Skin epidermis (tissue), 12 donors: ENCODE measurements around the gene IRX3.

Experiments
- H3K27ac ChIP-seq, 21 experiments: fragments of 200-600 bp; sonication (generic) in 11 of 21; one replicate each; pipeline ENCODE4 v1.5.0; 2020; ENCODE audit warnings: mild to moderate bottlenecking in 3 of 21, inconsistent platforms in 2 of 21, moderate library complexity in 2 of 21
- H3K4me3 ChIP-seq, 7 experiments: fragments of 200-600 bp; sonication (generic) in 2 of 7; one replicate each; pipeline ENCODE4 v1.5.0; 2020; ENCODE audit warnings: inconsistent platforms in 2 of 7, mild to moderate bottlenecking in 2 of 7, moderate library complexity in 1 of 7

Gene IRX3

DNA sequence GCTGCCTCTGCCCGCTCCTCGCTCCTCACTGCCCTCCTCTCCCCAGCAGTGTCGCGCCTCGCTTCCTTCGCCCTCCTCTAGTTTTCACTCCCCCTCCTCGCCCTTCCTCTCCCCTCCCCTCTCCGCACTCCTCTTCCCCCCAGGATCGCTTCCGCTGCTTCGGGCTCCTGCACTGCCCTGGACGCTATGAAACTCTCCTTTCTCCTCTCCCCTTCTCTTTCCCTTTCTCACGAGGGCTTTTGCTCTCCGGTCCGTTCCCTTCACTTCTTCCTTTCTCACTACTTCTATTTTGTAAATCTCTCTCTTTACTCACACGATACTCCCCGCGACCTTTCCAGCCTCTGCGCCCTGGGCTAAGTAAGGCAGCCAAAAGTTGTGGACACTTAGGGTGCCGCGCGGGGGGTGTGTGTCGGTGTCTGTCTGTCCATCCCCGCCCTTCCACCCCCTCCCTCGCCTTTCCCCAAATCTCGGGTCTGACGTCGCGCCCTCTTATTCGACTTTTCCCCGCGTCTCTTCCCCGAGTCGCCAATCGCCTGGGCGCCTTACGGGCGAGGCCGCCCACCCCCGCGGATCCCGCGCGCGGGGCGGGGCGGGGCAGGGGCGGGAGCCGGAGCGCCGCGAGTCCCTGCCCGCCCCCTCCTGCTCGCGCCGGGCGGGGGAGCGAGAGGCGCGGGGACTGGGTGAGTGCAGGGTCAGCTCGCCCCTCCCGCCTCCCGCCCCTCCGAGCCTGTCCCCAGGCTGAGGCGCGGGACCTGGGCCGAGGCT is at the start of gene IRX3:
IRX3 (minus strand) TSS at position 422 of the 765 bp plus-strand sequence. CDS start 737 bp downstream, outside the sequence.
- Histone ChIP-seq H3K4me3 (peak within 1 kb of the TSS; percentile 53 to 78 (median 62)), H3K27ac (peak within 1 kb of the TSS; percentile 76 to 97 (median 91))

DNA sequence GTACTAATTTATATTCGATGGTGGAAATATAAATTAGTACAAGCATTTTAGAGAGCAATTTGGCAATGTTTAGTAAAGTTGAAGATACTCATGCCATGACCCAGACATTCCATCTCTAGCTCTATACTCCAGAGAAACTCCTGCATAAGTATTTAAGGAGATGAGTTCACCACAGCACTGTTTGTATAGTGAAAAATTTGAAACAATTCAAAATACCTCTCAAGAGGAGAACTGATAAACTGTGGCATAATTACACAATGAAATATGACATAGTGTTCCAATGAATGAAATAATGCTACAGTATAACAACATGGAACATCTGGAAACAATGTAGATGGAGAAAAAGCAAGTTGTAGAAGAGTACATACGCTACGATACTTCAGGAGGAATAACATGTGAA is 48.6 kb upstream of the IRX3 start:
- H3K27ac ChIP-seq = no peak overlapping the region
- H3K4me3 ChIP-seq = no peak overlapping the region

DNA sequence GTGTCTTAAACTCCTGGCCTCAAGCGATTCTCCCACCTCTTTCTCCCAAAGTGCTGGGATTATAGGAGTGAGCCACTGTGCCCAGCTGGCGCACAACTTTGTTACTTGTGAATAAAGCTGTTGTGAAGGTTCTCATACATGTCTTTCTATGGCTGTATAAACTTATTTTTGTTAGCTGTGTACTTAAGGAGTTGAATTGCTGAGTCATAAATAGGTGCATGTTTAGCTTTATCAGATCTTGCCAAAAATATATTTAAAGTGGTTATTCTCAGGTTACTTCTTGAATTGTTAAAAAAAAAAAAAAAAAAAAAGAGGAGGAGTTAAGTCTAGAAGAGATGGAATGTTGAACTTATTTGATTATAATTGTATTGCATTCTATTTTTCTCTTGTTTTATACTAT is 47.6 kb upstream of the IRX3 start:
- H3K27ac ChIP-seq = no peak overlapping the region

DNA sequence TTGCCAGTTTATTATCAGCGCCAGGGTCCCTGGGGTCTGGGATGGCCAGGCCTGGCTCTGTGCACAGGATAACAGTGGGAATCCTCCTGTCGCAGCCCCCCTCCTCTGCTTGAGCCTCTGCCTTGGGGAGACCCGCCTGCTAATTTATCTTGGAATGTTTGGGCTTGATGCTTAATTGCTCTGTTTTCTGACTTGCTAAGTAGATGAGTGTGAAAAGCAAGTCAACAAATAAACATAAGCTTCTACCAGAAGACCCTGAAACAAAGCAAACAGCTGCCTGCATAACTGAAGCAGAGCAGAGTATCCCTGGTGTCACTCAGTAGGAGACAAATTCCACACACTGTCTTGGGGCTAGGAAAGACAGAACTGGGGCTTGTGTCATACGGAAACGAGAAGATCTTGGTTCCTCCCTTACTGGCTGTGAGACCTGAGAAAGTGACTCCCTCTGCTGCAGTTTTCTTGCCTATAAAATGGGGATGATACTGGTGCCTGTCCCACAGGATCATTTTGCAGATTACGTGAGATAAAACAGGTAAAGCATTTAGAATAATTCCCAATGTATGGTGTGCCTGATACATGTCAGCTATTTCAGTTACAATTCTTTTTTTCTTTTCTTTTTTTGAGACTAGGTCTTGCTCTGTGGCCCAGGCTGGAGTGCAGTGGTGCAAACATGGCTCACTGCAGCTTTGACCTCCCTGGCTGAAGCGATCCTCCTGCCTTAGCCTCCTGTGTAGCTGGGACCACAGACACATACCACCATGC is 44.8 kb upstream of the IRX3 start:
- H3K4me3 ChIP-seq = no peak overlapping the region
- no peak overlapping the region for H3K27ac ChIP-seq

More for the DNA sequence above, 47.6 kb upstream of the IRX3 start:
- no peak overlapping the region for H3K4me3 ChIP-seq

DNA sequence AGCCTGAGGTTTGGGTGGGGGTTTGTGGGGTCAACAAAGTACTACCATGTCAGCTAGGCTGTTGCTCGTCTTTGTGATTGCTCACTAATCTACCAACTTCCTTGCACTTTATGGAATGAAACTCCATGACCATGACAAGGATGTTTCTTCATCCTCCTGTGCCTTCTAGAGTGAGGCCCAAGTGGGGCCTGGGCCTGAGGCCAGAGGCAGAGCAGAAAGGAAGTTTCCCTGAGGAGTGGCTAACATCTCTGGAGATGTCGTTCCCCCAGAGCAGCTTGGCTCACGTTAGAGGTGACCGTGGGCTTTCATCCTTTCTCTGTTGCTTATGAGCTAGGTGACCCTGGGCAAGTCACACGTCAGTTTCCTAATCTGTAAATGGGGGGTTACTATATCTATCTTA is 41.0 kb upstream of the IRX3 start:
- Histone ChIP-seq H3K4me3 (no peak overlapping the region), H3K27ac (no peak overlapping the region)

DNA sequence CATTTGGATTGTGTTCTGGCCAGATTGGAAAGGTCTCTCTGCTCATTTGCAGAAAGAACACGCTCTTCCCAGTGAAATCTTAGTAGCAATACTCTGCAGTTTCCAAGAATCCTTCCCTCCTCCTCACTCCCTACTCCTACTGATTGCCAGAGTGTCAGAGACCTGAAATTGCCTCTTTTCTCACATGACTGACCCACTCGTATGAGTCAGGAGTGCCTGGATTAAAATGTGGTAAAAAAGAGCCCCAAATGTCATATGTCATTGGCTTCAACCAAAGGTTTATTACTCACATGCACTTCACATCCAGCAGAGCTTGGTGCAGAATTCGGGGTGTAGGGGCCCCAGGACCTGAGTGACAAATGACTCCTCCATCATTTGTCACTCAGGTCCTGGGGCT is 39.7 kb upstream of the IRX3 start:
- no peak overlapping the region for H3K4me3 ChIP-seq
- no peak overlapping the region for H3K27ac ChIP-seq

DNA sequence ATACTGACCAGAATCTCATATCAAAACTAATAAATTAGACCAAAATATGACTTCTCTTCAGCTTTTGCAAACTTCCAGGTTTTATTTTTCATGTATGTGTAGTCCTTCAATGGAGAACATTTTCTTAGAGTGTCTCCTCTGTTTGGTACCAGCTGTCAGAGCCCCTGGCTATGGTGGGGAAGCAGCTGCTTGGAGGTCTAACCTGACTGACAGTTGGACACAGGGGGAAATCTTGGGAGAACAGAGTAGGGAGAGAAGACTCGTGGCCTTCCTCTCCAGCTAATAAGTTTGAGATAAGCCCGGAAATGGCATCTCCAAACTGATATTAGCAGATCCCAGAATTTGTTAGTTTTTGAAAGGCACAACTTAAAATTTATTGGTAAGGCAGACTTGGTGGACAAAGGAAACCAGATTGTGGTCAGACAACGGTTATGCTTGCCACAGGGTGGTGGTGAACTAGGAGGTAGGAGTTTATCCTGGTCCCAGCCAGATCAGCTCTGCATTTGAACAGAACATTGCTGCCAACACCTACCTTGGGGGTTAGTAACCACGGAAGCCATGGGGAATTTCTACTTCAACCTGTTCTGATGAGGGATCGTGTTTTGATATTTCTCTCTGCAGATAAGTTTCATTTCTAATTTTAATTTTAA is 39.2 kb upstream of the IRX3 start:
- H3K4me3 ChIP-seq = no peak overlapping the region
- peak overlapping the region in 2 of 21 experiments; percentile 3 to 8 for H3K27ac ChIP-seq

DNA sequence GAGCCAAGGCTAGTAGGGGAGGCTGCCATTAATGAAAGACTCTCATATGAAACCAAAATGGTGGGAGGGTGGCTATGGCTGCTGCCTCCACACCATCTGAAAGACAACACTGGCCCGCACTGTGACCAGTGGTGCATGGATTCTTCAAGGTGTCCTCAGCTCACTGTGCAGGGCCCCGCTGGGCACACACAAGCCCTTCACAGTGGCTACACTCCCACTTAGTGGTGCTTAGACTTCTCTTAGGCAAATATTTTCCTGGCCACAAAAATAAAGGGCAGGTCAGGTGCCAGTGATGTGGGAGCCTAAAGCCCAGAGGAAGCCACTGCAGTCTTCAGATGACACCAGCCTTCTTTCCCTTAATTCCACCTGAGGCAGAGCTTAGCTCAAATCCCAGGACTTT is 38.1 kb upstream of the IRX3 start:
- Histone ChIP-seq H3K27ac (peak overlapping the region in 1 of 21 experiments; percentile 25), H3K4me3 (no peak overlapping the region)

DNA sequence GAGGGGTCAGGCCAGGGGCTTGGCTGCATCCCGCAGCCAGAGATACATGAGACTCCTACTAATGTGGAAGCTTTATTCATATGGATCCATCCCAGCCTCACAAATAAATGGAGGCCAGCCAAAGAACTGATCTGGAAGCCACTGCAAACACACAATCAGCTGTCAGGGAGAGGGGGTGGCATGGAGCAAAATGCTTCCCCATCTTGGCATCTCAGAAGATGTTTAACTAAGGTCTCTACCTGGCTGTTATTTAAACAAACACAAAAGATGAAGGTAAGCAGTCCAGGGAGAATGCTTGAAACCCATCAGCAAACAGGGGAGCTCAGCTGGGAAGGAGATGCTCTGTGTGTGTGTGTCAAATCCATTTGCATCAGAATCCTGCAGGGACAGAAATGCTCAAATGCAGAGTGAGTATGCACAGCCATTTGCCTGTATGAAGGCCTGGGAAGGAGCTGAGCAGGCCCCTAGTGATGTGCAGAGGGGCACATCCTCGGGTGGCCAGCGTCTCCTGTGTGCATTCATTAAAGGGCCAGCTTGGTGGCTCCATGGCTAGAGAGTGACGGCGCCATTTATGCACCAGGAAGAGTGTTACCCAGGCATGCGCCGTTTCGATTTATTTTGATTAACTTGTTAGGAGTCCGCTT is 34.2 kb upstream of the IRX3 start:
- no peak overlapping the region for H3K27ac ChIP-seq
- H3K4me3 ChIP-seq = no peak overlapping the region

DNA sequence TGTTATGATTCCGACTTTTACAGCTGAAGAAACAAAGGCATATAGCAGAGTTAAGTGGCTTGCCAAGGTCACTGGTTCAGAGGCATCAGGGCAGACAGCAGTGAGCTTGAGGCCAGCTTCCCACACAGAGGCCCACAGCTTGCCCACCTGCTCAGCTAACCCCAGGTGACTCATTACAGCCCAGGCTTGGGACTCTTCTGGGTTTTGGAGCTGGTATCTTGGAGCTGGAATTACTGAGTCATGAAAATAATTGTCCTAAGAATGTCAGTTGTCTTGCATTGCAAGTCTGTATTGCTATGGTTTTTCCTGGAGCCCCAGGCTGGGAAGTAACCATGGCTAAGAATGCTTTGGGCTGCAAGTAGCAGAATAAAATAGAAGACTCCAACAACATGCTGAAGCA is 32.4 kb upstream of the IRX3 start:
- H3K27ac ChIP-seq = no peak overlapping the region
- H3K4me3 ChIP-seq = no peak overlapping the region

DNA sequence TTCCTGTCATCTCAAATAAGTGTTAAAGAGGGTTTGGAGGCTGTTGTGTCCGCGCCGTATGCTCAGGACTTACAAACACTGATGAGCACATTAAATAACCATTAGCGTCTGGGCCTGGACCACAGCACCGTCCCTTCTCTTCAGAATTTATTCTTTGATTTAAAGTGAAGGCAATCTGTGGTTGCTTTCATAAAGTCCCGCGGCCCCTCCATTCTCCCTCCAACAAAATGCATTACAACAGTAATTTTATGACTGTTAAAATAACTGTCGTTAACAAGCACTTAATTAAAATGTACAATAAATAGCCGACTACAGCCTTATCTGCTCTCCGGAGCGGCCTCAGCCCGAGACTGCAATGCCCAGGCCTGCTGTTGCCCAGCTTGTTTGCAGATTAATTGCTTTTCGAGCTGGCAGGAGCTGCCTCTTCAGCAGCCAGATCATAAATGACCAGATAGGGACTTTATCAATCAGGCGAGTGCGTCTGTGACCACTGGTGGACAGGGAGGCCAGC is 30.6 kb upstream of the IRX3 start:
- no peak overlapping the region for H3K4me3 ChIP-seq
- no peak overlapping the region for H3K27ac ChIP-seq

DNA sequence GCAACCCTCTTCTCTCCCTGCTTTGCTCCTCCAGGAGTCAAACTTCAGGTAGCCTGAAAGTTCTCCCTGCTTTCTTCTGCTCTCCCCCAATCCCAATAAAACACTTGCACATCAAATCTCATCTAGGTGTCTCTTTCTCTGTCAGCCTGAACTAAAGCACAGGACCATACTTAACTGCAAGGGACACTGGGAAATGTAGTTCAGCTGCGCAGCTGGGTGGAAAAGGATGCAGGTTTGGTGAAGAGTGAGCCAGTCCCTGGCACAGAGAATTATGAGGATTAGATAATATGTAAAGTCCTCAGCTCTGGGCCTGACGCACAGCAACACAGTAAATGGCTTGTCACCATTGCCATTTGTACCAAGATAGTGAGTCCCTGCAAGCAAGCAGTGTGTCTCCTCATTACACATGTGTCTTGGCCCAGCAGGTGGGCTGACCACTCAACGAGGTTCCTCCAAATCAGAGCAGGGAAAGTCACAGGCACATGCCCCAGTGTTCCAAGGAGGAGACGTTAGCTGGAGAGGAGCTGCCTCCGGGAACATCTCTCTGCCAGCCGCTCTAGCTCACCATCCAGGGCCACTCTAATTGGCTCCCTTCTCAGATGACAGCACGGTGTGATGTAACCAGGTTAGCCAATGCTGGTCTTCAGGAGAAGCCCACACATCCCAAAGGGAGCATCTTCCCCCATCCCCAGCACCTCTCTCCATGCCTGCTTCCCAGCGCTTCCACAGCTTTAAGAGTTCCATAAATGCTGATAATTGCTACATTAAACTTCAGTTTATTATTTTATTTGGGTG is 29.7 kb upstream of the IRX3 start:
- H3K27ac ChIP-seq = no peak overlapping the region
- H3K4me3 ChIP-seq = no peak overlapping the region

DNA sequence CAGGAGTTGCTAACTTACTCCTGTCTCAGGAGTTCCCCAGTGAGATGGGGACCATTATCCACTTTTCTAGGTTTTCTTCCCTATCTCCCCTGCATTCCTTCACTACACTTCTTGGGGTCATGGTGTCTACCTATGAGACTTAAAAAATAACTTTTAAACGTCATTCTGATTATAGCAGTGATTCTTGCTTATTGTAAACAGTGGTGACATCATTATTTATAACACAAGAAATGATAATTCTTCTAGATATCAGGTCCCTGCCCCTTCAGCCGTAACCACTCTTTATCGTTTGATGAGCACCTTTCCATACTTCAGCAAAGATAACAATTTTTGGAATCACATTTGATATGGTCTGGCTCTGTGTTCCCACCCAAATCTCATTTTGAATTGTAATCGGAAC is 27.2 kb upstream of the IRX3 start:
- Histone ChIP-seq H3K27ac (no peak overlapping the region), H3K4me3 (no peak overlapping the region)

DNA sequence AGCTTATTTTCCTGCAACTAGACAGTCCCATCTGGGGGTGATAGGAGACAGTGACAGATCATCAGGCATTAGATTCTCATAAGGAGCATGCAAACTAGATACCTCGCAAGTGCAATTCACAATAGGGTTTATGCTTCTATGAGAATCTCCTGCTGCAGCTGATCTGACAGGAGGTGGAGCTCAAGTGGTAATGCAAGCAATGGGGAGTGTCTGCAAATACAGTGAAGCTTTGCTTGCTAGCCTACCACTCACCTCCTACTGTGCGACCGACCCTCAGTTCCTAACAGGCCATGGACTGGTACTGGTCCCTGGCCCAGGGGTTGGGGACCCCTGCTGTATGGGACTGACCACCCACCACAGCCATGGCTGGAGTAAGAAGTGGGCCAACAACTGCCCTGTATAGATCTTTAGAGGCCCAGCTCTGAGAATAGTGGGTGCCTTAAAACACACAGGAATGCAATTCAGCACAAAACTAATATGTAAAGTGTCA is 26.0 kb upstream of the IRX3 start:
- no peak overlapping the region for H3K4me3 ChIP-seq
- H3K27ac ChIP-seq = no peak overlapping the region

DNA sequence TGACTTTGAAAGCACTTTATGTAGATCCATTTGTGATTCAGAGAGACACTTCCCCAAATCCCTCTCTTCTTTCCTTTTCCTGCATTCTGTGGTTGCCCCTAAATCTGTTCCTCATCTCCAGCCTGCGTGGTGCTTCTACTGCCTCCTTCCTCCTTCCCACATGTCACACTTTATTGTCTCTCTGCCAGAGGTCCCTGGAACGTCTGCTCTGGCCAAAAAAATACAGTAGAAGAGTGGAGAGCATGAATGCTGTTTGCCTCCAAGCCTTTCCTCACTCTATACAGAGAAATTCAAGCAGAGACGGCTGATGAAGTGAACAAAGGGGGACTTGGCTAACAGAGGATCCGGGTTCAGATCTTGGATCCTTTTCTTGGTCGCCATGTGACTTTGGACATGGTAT is 22.8 kb upstream of the IRX3 start:
- no peak overlapping the region for H3K27ac ChIP-seq
- no peak overlapping the region for H3K4me3 ChIP-seq

DNA sequence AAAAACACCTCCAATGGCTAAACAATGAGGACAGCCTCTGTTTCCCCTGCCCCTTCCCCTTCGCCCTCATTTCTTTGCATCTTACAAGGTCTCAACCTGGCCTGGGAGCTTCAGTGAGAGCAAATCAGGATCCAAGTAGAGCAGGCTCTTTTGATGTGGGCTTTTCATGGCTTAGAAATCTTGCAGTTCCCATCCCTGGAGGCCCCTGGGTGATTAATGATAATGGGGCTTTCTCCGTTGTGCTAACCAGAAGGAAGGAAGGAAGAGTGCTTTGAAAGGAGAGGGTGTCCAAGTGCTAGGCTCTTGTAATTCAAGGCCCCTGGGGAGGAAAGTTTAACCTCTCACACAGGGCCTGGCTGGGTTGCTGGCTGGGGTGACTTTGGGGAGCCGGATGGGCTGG is 18.5 kb upstream of the IRX3 start:
- H3K4me3 ChIP-seq = no peak overlapping the region

DNA sequence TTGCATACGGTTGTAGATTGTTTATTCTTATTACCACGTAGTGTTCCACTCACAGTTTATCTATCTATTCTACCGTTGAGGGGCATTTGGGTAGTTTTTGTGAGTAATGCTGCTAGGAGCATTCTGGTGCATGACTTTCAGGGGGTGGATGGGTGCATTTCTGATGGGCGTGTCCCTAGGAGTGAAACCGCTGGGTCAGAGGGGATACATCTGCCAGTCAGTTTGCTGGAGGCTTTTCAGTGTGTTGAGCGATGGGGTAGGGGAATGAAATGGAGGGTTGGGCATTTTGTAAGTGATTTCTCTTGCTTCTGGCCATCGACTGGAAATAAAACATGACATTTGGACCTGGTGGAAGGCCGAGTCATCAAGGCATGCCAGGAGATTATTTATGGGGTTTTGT is 17.0 kb upstream of the IRX3 start:
- H3K27ac ChIP-seq = no peak overlapping the region
- no peak overlapping the region for H3K4me3 ChIP-seq

More for the DNA sequence above, 18.5 kb upstream of the IRX3 start:
- no peak overlapping the region for H3K27ac ChIP-seq

DNA sequence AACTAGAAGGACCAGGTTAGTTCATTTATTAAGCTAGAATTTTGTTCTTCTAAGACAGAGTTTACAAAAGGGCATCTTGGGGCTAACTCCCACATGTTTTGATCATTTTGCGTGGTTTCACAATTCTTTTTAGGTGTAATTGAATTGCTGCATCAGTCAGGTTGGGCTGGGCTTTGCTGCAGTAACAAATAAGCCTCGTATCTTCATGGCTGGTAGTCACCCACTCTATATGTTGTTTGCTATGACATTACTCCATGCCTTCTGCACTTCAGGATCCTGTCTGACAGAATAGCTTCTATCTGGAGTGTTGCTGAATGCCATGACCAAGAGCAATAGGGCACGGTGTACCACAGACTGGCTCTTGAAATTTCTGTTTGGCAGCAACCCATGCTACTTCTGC is 10.6 kb upstream of the IRX3 start:
- no peak overlapping the region for H3K27ac ChIP-seq

DNA sequence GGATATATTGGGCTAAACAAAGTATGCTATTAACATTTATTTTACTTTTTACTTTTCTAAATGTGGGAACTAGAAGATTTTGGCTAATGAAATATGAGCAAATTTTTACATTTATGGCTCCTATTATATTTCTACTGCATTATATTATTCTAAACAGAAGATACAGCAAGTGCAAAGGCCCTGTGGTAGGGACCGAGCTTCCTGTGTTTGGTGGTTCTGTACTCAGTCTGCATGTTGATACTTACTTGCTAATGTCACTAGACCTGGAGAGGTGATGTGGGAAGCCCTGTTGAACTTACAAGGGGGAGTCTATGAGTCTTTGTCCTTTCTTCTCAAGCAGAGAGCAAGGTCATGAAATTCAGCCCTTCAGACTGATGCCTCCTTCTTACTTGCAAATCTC is 10.0 kb upstream of the IRX3 start:
- Histone ChIP-seq H3K27ac (no peak overlapping the region), H3K4me3 (no peak overlapping the region)

More for the DNA sequence above, 10.6 kb upstream of the IRX3 start:
- H3K4me3 ChIP-seq = no peak overlapping the region
